HG02798 (cell line): ENCODE results near the gene XBP1.
"Not testable (repeated sequence)": the region's sequence is repeated elsewhere in the genome, so short reads cannot be mapped to it uniquely, and the experiment has no call there.

ENCODE experiments used
- ATAC-seq: cut with Tn5 transposase; IDR thresholded peaks from one replicate; pipeline ENCODE4 v1.9.1; 2021; ENCODE audit warnings: mild to moderate bottlenecking; ENCODE audit not compliant: unreplicated experiment, poor library complexity

Gene XBP1

DNA sequence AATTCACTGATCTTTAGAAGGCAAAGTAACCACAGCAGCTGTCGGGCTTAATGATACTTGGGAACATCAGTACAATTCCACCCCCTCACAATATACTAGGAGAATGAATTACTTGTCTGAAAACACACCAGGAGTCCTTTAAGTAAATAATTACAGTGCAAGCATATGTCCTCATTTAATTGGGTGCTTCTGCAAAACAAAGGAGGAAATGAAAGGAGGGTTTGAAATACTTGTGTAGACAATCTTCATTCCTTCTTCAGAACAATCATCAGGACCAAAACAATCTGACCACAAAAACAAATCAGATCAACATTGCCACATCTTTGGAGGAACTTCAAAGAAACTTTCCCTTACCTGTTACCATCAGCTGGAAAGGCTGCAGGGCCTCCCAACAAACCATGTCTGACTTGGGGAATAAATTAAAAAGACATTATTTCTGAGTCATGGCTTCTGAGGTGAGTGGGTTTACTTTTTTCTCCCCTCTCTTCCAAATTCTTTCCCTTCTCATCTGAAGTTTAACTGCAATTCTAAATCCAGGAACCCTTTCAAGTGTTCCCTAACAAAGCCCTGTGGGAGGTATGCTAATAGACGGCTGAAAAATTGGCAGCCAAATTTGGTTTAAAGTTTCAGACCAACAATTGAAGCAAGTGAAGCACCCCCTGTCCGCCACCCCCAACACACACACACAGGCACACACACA is 40.4 kb downstream of the XBP1 start:
- no peak for ATAC-seq

DNA sequence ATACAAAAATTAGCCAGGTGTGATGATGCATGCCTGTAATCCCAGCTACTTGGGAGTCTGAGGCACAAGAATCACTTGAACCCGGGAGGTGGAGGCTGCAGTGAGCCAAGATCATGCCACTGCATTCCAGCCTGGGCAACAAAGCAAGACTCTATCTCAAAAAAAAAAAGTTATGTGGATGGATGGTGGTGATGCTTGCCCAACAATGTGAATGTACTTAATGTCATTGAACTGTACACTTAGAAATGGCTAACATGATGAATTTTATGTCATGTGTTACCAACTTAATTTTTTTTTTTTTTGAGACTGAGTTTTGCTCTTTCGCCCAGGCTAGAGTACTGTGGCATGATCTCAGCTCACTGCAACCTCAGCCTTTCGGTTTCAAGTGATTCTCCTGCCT is 45.9 kb downstream of the XBP1 start:
- not testable (repeated sequence) for ATAC-seq

DNA sequence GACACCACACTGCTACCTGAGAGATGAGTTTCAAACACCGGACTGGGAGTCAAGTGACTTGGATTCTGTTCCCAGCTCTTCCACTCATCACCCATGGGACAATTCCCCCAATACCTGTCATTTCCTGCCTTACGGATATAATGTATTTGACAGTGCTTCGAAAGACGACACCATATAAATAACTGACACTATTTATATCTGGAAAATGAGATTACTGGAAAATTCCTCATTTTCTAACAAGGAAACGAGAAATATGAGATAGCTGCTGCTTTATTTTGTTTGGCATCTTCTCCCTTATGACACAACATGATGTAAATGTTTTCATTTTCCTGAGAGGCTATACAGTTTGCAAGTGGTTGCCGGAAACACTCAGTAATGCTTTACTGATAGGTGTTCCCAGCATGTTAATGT is 49.9 kb downstream of the XBP1 start:
- no peak for ATAC-seq
